CD4-positive, alpha-beta T cell treated with Interleukin-4 for 1 hour (primary cell): ENCODE data around the gene EPS15.
A peak's percentile ranks its signal among the peaks of the same experiment; 100 is the strongest.
"Not testable (repeated sequence)": the region's sequence is repeated elsewhere in the genome, so short reads cannot be mapped to it uniquely, and the experiment has no call there.

Source experiments
- DNase-seq, 2 donors: peaks; one replicate each; pipeline ENCODE4 v3.0.0-alpha.2; 2020 to 2022

The EPS15 gene

GRCh38 chr1:51542158-51542953 lies 23.3 kb upstream of the EPS15 start:
- no peak for DNase-seq

- DNase-seq, result no peak
Observed at GRCh38 chr1:51541313-51542050, 22.4 kb upstream of the EPS15 start.

- no peak for DNase-seq
Observed at GRCh38 chr1:51537568-51537967, 18.5 kb upstream of the EPS15 start.

GRCh38 chr1:51535006-51535592 lies 16.0 kb upstream of the EPS15 start:
- DNase-seq, result peak; percentile 29 to 60

- DNase-seq, result no peak
Observed at GRCh38 chr1:51534447-51534846, 15.4 kb upstream of the EPS15 start.

- no peak for DNase-seq
Observed at GRCh38 chr1:51532853-51533252, 13.8 kb upstream of the EPS15 start.

- DNase-seq, result not testable (repeated sequence)
Observed at GRCh38 chr1:51530447-51530846, 11.4 kb upstream of the EPS15 start.

- DNase-seq, result no peak
Observed at GRCh38 chr1:51527144-51527543, 8.1 kb upstream of the EPS15 start.

GRCh38 chr1:51526248-51526647 lies 7.2 kb upstream of the EPS15 start:
- DNase-seq, result no peak

GRCh38 chr1:51525295-51525694 lies 6.2 kb upstream of the EPS15 start:
- no peak for DNase-seq

- no peak for DNase-seq
Observed at GRCh38 chr1:51524817-51525216, 5.8 kb upstream of the EPS15 start.

GRCh38 chr1:51523931-51524330 lies 4.9 kb upstream of the EPS15 start:
- no peak for DNase-seq

- peak in 1 of 2 donors; percentile 75 for DNase-seq
Observed at GRCh38 chr1:51520700-51521248, 1.7 kb upstream of the EPS15 start.

GRCh38 chr1:51519865-51520699 lies 1.0 kb upstream of the EPS15 start:
- no peak for DNase-seq

GRCh38 chr1:51518586-51519047 lies 449 bp downstream of the EPS15 start:
- DNase-seq, result peak; percentile 19 to 42

GRCh38 chr1:51518033-51518585 lies 957 bp downstream of the EPS15 start:
- DNase-seq, result peak; percentile 39 to 74

- no peak for DNase-seq
Observed at GRCh38 chr1:51517361-51518032, 1.6 kb downstream of the EPS15 start.

- DNase-seq, result no peak
Observed at GRCh38 chr1:51516649-51517158, 2.4 kb downstream of the EPS15 start.

GRCh38 chr1:51515982-51516648 lies 3.0 kb downstream of the EPS15 start:
- no peak for DNase-seq

- no peak for DNase-seq
Observed at GRCh38 chr1:51515312-51515960, 3.6 kb downstream of the EPS15 start.
